Natural killer cell treated with Interleukin-12 subunit alpha and Interleukin-12 subunit beta and Interleukin-15 and Interleukin-18, amount 100 ng/mL, for 72 hours (primary cell): Measurements from ENCODE around the gene SMAD4. TPM values are rescaled to one million over a fixed set of nuclear protein-coding genes. Genes with fewer than 3 reads are reported as not detected.

ENCODE experiments used
- total RNA-seq, 2 donors: library from RNA; stranded (reverse); gene quantifications; one replicate each; pipeline ENCODE4 v1.2.3, GENCODE V29; 2022

SMAD4 gene
- total RNA-seq, 2 donors from 2014 or later, result 64.2 to 67.3 TPM

Other genes with a start within 250 kb of the SMAD4 start
- gene MRO, start 210.2 kb upstream of the SMAD4 start, total RNA-seq, result not detected
- gene ME2, start 151.1 kb upstream of the SMAD4 start, total RNA-seq, result 100 to 1,000 TPM; 112 to 120 TPM
- gene ELAC1, start 62.2 kb upstream of the SMAD4 start, total RNA-seq, result 10 to 100 TPM in 1 of 2 donors, 1 to 10 TPM in 1; 8.2 to 10.5 TPM
- 100 to 1,000 TPM in 1 of 2 donors, 10 to 100 TPM in 1; 91.8 to 174 TPM for gene MEX3C, start 167.5 kb downstream of the SMAD4 start, total RNA-seq